HepG2 (cell line): ENCODE measurements around the gene PTGR3. TPM values are rescaled to one million over a fixed set of nuclear protein-coding genes. Genes with fewer than 3 reads are reported as not detected.

Source experiments
- ATAC-seq: fragments of 200-7000 bp; cut with Tn5 transposase; 3 replicates; pipeline ENCODE4 v1.9.1; 2020; ENCODE audit warnings: mild to moderate bottlenecking, moderate library complexity
- BruUV-seq: library from RNA; stranded (reverse); fragments of 400-500 nt; replicated peaks from 2 replicates; lab custom pipeline; 2021; lab: Mats Ljungman, UMichigan
- CTCF ChIA-PET: fragments of 300-600 bp; formaldehyde crosslinking; extraction: SDS; loops from one replicate; lab custom pipeline; 2021; ENCODE audit warnings: low total read pairs, inconsistent platforms, low intra/inter-chr PET ratio; lab: Yijun Ruan, JAX
- POLR2A ChIA-PET: fragments of 350-600 bp; sonication (Branson Sonifier 250); formaldehyde crosslinking; loops from one replicate; lab custom pipeline; 2020; ENCODE audit warnings: antibody characterized with exemption, inconsistent platforms; lab: Yijun Ruan, JAX
- DNase-seq: peaks from one replicate; pipeline ENCODE4 v3.0.0-alpha.2; 2015; ENCODE audit warnings: low spot score
- FAIRE-seq: peaks from 3 replicates; lab custom pipeline; 2011; peaks lifted over from hg19 to GRCh38; lab: Jason Lieb, UNC
- H2AFZ ChIP-seq: one replicate; pipeline ENCODE4 v1.6.1; 2011; ENCODE audit warnings: low read length, inconsistent platforms
- H3K27ac ChIP-seq: fragments of 300-600 bp; 3 replicates; pipeline ENCODE4 v1.8.0; 2011; ENCODE audit warnings: mixed run types, mild to moderate bottlenecking, mixed read lengths, low read length, inconsistent platforms; ENCODE audit not compliant: insufficient read depth; ENCODE audit errors: extremely low read length
- H3K27me3 ChIP-seq, 2 experiments: fragments of 200-600 bp in 1 of 2; 2 replicates in 1 of 2; 3 replicates in 1 of 2; pipeline versions ENCODE4 v1.6.0 to v1.8.0; 2011; ENCODE audit warnings: low read length in 2 of 2, mild to moderate bottlenecking in 2 of 2, moderate library complexity in 2 of 2, inconsistent platforms in 1 of 2; ENCODE audit not compliant: insufficient read depth in 2 of 2, control insufficient read depth in 1 of 2
- H3K36me3 ChIP-seq, 2 experiments: fragments of 200-600 bp in 1 of 2; replicated peaks in 1 of 2; 2 replicates in 1 of 2; 3 replicates in 1 of 2; pipeline versions ENCODE4 v1.5.1 to v1.8.0; 2011; ENCODE audit warnings: low read length in 2 of 2, inconsistent platforms in 1 of 2; ENCODE audit not compliant: insufficient read depth in 2 of 2, control insufficient read depth in 1 of 2
- H3K4me1 ChIP-seq: 2 replicates; pipeline ENCODE4 v1.5.1; 2012; ENCODE audit warnings: low read length, inconsistent platforms; ENCODE audit not compliant: insufficient read depth
- H3K4me2 ChIP-seq: 2 replicates; pipeline ENCODE4 v1.6.0; 2011; ENCODE audit warnings: low read depth, low read length, inconsistent platforms
- H3K4me3 ChIP-seq, 3 experiments: fragments of 200-600 bp in 1 of 3; sonication (generic), shearing (Covaris generic) in 1 of 3; replicated peaks in 1 of 3; 2 replicates each; pipeline ENCODE4 v1.5.1; 2011 to 2016; ENCODE audit warnings: low read length in 3 of 3, inconsistent platforms in 2 of 3, low read depth in 2 of 3, mild to moderate bottlenecking in 2 of 3, control low read depth in 1 of 3, mixed read lengths in 1 of 3; ENCODE audit not compliant: insufficient read depth in 1 of 3
- H3K79me2 ChIP-seq: one replicate; pipeline ENCODE4 v1.6.1; 2011; ENCODE audit warnings: low read length, inconsistent platforms; ENCODE audit not compliant: insufficient read depth
- H3K9ac ChIP-seq: 2 replicates; pipeline ENCODE4 v1.6.0; 2011; ENCODE audit warnings: mild to moderate bottlenecking, low read depth, low read length, inconsistent platforms; ENCODE audit not compliant: insufficient read depth
- H3K9me3 ChIP-seq: 2 replicates; pipeline ENCODE4 v1.5.1; 2012; ENCODE audit warnings: mild to moderate bottlenecking, low read length
- H4K20me1 ChIP-seq: 2 replicates; pipeline ENCODE4 v1.6.0; 2011; ENCODE audit warnings: inconsistent platforms, mild to moderate bottlenecking, low read length, moderate library complexity; ENCODE audit not compliant: insufficient read depth
- GZF1 ChIP-seq: sonication (generic); formaldehyde crosslinking; IDR thresholded peaks from 2 replicates; pipeline ENCODE4 v1.5.1; 2020; ENCODE audit warnings: mild to moderate bottlenecking, missing genetic modification reagents
- HMG20A ChIP-seq: IDR thresholded peaks from 2 replicates; pipeline ENCODE4 v1.6.1; 2016; ENCODE audit warnings: borderline replicate concordance
- KAT7 ChIP-seq: IDR thresholded peaks from 2 replicates; pipeline ENCODE4 v1.6.1; 2018; ENCODE audit warnings: borderline replicate concordance, missing compliant biosample characterization
- KDM2A ChIP-seq: sonication (generic); formaldehyde crosslinking; IDR thresholded peaks from 2 replicates; pipeline ENCODE4 v1.4.0; 2020; ENCODE audit warnings: low read depth, missing genetic modification reagents, borderline replicate concordance
- NAIF1 ChIP-seq: sonication (generic); formaldehyde crosslinking; IDR thresholded peaks from 2 replicates; pipeline ENCODE4 v1.5.0; 2020; ENCODE audit warnings: mild to moderate bottlenecking, missing genetic modification reagents, borderline replicate concordance
- RXRB ChIP-seq: IDR thresholded peaks from 2 replicates; pipeline ENCODE4 v1.6.1; 2016; ENCODE audit warnings: borderline replicate concordance, missing genetic modification reagents, missing compliant biosample characterization
- ZNF577 ChIP-seq: sonication (generic); formaldehyde crosslinking; IDR thresholded peaks from 2 replicates; pipeline ENCODE4 v1.4.0; 2020; ENCODE audit warnings: mild to moderate bottlenecking, low read depth, missing genetic modification reagents, borderline replicate concordance
- ZNF629 ChIP-seq: sonication (generic); formaldehyde crosslinking; conservative IDR thresholded peaks from 2 replicates; pipeline ENCODE4 v1.5.0; 2020; ENCODE audit warnings: missing genetic modification reagents
- ZSCAN22 ChIP-seq: sonication (generic); formaldehyde crosslinking; IDR thresholded peaks from 2 replicates; pipeline ENCODE4 v1.4.0; 2020; ENCODE audit warnings: mild to moderate bottlenecking, missing genetic modification reagents
- WGBS: methylation state at CpG from one replicate; pipeline ENCODE4 v1.1.6; 2017; ENCODE audit warnings: low lambda C conversion rate; 5-methylcytosine and 5-hydroxymethylcytosine counted together
- in situ Hi-C: cut with HindIII; loops from 2 replicates; pipeline ENCODE4 v1.10.0; 2017; ENCODE audit warnings: low pct_unique_long_range_greater_than_20kb; ENCODE audit not compliant: extremely low pct_ligation_motif_present
- intact Hi-C: fragments of 100-400 bp; cut with micrococcal nuclease; formaldehyde crosslinking; loops from one replicate; pipeline ENCODE4 v1.10.0; 2022; ENCODE audit not compliant: unreplicated experiment
- polyA plus RNA-seq, 8 experiments: library from polyadenylated mRNA; depleted of rRNA in 3 of 8; stranded (reverse) in 7 of 8; unstranded in 1 of 8; fragments of >200 nt; fragmentation: Illumina TruSeq in 4 of 8; extraction: Trizol in 4 of 8; gene quantifications; 2 replicates each; pipeline versions ENCODE4 v1.2.1 to v1.2.3, GENCODE V29; 2011 to 2016; ENCODE audit warnings: low read depth in 4 of 8, missing spikeins in 1 of 8, mixed read lengths in 1 of 8; ENCODE audit not compliant: insufficient read depth in 1 of 8
- total RNA-seq, 5 experiments: library from RNA; depleted of rRNA; stranded (reverse); fragments of >200 nt; fragmentation: Illumina TruSeq; extraction: Trizol; gene quantifications; 2 replicates each; pipeline ENCODE4 v1.2.3, GENCODE V29; 2016; ENCODE audit warnings: low read depth in 1 of 5
- TF ChIP-seq, protein P1 (sequence below): sonication (generic); formaldehyde crosslinking; IDR thresholded peaks from 2 replicates; pipeline ENCODE4 v1.5.1; 2020; ENCODE audit warnings: mild to moderate bottlenecking, missing genetic modification reagents, borderline replicate concordance

The PTGR3 gene
- total and polyA plus RNA-seq, 2 of the 13 experiments (the other 11 are each of a cell fraction or from before 2014, with no cell fraction given): 11.5 to 25.3 TPM

DNA sequence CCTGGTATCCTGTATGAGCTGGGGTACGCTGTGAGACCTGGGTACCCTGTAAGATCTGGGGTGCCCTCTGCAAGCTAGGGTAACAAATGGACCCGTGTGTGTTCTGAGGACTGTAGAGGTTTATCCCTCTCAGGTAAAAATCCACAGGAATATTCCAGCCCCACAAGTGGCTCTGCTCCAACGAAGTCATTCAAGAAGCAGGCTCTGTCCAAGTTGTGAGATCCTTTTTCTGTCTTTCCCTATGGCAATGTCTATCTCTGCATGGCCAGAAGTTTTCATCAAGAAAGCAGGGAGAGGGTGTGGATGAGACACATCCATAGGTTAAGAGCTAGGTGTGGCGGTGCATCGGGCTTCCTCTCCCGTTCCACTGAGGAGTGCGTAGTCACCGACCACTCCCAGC is 43.0 kb downstream of the PTGR3 start:
- Histone ChIP-seq H4K20me1 (no peaks in the 10 kb centered on the region), H3K27me3 (peaks cover 0 to 22% of the 10 kb centered on the region in 2 experiments; a peak in 3 of 5 replicates), H3K4me1 (peaks cover 3% of the 10 kb centered on the region), H2AFZ (no peak overlapping the region), H3K9ac (no peak overlapping the region), H3K4me2 (no peak overlapping the region), H3K4me3 (no peak overlapping the region), H3K36me3 (no peaks in the 10 kb centered on the region), H3K79me2 (no peaks in the 10 kb centered on the region), H3K27ac (no peak overlapping the region), H3K9me3 (no peaks in the 10 kb centered on the region)
- 12% methylated on average over 6 of the region's 8 CpGs for WGBS
- in situ Hi-C loops (loop anchor here (25.0 kb wide), 1 partner anchor 321 kb away; no protein-coding TSS in a partner anchor), intact Hi-C loops (no loop called here)
- FAIRE-seq: no peak
- ChIA-PET CTCF (no interaction called here), POLR2A (no interaction called here)
- BruUV-seq: no TSS peak
- no peak for ATAC-seq
- DNase-seq: no peak
- TF ChIP-seq, protein P1, sequence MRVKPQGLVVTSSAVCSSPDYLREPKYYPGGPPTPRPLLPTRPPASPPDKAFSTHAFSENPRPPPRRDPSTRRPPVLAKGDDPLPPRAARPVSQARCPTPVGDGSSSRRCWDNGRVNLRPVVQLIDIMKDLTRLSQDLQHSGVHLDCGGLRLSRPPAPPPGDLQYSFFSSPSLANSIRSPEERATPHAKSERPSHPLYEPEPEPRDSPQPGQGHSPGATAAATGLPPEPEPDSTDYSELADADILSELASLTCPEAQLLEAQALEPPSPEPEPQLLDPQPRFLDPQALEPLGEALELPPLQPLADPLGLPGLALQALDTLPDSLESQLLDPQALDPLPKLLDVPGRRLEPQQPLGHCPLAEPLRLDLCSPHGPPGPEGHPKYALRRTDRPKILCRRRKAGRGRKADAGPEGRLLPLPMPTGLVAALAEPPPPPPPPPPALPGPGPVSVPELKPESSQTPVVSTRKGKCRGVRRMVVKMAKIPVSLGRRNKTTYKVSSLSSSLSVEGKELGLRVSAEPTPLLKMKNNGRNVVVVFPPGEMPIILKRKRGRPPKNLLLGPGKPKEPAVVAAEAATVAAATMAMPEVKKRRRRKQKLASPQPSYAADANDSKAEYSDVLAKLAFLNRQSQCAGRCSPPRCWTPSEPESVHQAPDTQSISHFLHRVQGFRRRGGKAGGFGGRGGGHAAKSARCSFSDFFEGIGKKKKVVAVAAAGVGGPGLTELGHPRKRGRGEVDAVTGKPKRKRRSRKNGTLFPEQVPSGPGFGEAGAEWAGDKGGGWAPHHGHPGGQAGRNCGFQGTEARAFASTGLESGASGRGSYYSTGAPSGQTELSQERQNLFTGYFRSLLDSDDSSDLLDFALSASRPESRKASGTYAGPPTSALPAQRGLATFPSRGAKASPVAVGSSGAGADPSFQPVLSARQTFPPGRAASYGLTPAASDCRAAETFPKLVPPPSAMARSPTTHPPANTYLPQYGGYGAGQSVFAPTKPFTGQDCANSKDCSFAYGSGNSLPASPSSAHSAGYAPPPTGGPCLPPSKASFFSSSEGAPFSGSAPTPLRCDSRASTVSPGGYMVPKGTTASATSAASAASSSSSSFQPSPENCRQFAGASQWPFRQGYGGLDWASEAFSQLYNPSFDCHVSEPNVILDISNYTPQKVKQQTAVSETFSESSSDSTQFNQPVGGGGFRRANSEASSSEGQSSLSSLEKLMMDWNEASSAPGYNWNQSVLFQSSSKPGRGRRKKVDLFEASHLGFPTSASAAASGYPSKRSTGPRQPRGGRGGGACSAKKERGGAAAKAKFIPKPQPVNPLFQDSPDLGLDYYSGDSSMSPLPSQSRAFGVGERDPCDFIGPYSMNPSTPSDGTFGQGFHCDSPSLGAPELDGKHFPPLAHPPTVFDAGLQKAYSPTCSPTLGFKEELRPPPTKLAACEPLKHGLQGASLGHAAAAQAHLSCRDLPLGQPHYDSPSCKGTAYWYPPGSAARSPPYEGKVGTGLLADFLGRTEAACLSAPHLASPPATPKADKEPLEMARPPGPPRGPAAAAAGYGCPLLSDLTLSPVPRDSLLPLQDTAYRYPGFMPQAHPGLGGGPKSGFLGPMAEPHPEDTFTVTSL: no peak
- no peak for TF ChIP-seq GZF1 (CRISPR knock-in tag)
- no peak for TF ChIP-seq KDM2A (CRISPR knock-in tag)
- TF ChIP-seq ZNF577: no peak
- TF ChIP-seq ZNF629 (CRISPR knock-in tag): no peak
- TF ChIP-seq RXRB (CRISPR knock-in tag): no peak
- no peak for TF ChIP-seq ZSCAN22
- no peak for TF ChIP-seq NAIF1 (CRISPR knock-in tag)
- TF ChIP-seq HMG20A (CRISPR knock-in tag): no peak
- no peak for TF ChIP-seq KAT7 (CRISPR knock-in tag)
- TF ChIP-seq, all 625 proteins: peak for 0
